HepG2 (cell line): Measurements from ENCODE around the gene FAM163B. TPM values are rescaled to one million over a fixed set of nuclear protein-coding genes. Genes with fewer than 3 reads are reported as not detected.

Source experiments
- PAXIP1 ChIP-seq: sonication (generic); formaldehyde crosslinking; conservative IDR thresholded peaks from 2 replicates; pipeline ENCODE4 v1.4.0; 2020; ENCODE audit warnings: mild to moderate bottlenecking, missing genetic modification reagents, moderate library complexity
- POLR2G ChIP-seq: fragments of 200-400 bp; formaldehyde crosslinking; IDR thresholded peaks from 2 replicates; pipeline ENCODE4 v1.6.1; 2018; ENCODE audit warnings: mild to moderate bottlenecking, low read depth, low read length, moderate library complexity
- RNF2 ChIP-seq: fragments of 450-650 bp; conservative IDR thresholded peaks from 2 replicates; pipeline ENCODE4 v1.6.1; 2016; ENCODE audit warnings: low read depth
- XBP1 ChIP-seq: sonication (generic); formaldehyde crosslinking; IDR thresholded peaks from 2 replicates; pipeline ENCODE4 v1.5.0; 2020; ENCODE audit warnings: missing genetic modification reagents
- YY1 ChIP-seq: IDR thresholded peaks from 2 replicates; pipeline ENCODE4 v1.6.1; 2011; ENCODE audit warnings: low read length, low read depth, moderate library complexity, mild to moderate bottlenecking; ENCODE audit not compliant: insufficient read depth, insufficient replicate concordance
- ZMAT3 ChIP-seq: sonication (generic); formaldehyde crosslinking; conservative IDR thresholded peaks from 2 replicates; pipeline ENCODE4 v1.7.0; 2021; ENCODE audit warnings: missing genetic modification reagents
- ZNF335 ChIP-seq: sonication (generic); formaldehyde crosslinking; IDR thresholded peaks from 2 replicates; pipeline ENCODE4 v1.4.0; 2020; ENCODE audit warnings: missing genetic modification reagents
- ZNF691 ChIP-seq: sonication (generic); formaldehyde crosslinking; IDR thresholded peaks from 2 replicates; pipeline ENCODE4 v1.4.0; 2020; ENCODE audit warnings: missing genetic modification reagents, low read depth, mild to moderate bottlenecking, borderline replicate concordance
- polyA plus RNA-seq, 8 experiments: library from polyadenylated mRNA; depleted of rRNA in 3 of 8; stranded (reverse) in 7 of 8; unstranded in 1 of 8; fragments of >200 nt; fragmentation: Illumina TruSeq in 4 of 8; extraction: Trizol in 4 of 8; gene quantifications; 2 replicates each; pipeline versions ENCODE4 v1.2.1 to v1.2.3, GENCODE V29; 2011 to 2016; ENCODE audit warnings: low read depth in 4 of 8, missing spikeins in 1 of 8, mixed read lengths in 1 of 8; ENCODE audit not compliant: insufficient read depth in 1 of 8
- total RNA-seq, 5 experiments: library from RNA; depleted of rRNA; stranded (reverse); fragments of >200 nt; fragmentation: Illumina TruSeq; extraction: Trizol; gene quantifications; 2 replicates each; pipeline ENCODE4 v1.2.3, GENCODE V29; 2016; ENCODE audit warnings: low read depth in 1 of 5
- TF ChIP-seq, protein P1 (sequence below): sonication (generic); formaldehyde crosslinking; IDR thresholded peaks from 2 replicates; pipeline ENCODE4 v1.8.0; 2022; ENCODE audit warnings: missing genetic modification reagents, mild to moderate bottlenecking, inconsistent platforms, borderline replicate concordance
- TF ChIP-seq, protein P2 (sequence below): sonication (generic); formaldehyde crosslinking; IDR thresholded peaks from 2 replicates; pipeline ENCODE4 v1.5.0; 2020; ENCODE audit warnings: missing genetic modification reagents
- TF ChIP-seq, protein P3 (sequence below), 2 experiments: fragments of 450-650 bp in 1 of 2; sonication (generic) in 1 of 2; formaldehyde crosslinking in 1 of 2; IDR thresholded peaks; 2 replicates each; pipeline versions ENCODE4 v1.6.1 to v1.8.0; 2016 to 2022; ENCODE audit warnings: antibody characterized with exemption in 1 of 2, mild to moderate bottlenecking in 1 of 2, missing genetic modification reagents in 1 of 2

Gene FAM163B
- total and polyA plus RNA-seq, 2 of the 13 experiments (the other 11 are each of a cell fraction or from before 2014, with no cell fraction given) = not detected

DNA sequence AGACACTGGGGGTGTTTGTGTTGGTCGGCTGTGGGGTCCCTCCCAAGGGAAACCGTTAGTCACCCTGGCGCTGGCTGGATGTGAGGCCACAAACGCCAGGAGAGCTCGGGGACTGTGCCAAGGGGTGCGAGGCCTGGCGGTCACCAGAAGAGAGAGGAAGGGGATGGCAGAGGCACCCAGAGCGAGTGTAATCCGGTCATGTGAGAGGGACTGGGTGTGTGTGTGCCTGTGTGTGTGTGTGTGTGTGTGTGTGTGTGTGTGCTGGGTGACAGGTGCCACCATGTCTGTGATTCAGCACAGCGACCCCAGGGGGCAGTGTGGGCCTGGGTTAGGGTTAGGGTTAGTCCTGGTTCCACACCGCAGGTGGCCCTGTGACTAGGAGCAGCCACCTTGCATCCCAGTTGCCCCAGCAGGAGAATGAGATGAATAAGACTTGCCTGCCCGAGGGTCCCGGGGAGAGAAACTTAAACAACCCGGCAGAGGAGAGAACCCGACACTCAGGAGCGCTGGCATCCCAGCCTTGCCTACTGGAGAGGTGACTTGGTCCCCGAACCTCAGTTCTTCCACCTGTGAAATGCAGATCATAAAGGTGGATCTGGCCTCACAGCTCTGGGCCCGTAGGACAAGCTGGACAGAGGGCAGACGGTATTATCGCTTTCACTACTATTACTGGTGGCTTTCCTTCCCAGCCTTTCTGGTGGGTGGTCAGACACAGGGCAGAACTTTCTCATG is 76.1 kb downstream of the FAM163B start (continued):
- TF ChIP-seq POLR2G (no peak), ZNF691 (CRISPR knock-in tag) (peak; percentile 88), RNF2 (no peak), PAXIP1 (CRISPR knock-in tag) (0 out of 2 replicates have a peak, but pooled peaks have one; percentile 31), ZNF335 (CRISPR knock-in tag) (no peak), YY1 (peak; percentile 69), XBP1 (no peak), ZMAT3 (no peak)
- TF ChIP-seq, protein P1, sequence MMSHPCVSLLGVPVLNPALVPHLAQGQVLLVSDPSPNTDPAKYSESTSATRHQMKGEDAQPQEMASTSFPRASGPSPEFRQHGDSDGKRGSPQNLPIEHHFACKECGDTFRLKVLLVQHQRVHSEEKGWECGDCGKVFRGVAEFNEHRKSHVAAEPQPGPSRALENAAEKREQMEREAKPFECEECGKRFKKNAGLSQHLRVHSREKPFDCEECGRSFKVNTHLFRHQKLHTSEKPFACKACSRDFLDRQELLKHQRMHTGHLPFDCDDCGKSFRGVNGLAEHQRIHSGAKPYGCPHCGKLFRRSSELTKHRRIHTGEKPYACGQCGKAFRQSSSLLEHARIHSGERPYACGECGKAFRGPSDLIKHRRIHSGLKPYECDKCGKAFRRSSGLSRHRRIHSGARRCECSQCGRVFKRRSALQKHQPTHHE = no peak
- TF ChIP-seq, protein P2, sequence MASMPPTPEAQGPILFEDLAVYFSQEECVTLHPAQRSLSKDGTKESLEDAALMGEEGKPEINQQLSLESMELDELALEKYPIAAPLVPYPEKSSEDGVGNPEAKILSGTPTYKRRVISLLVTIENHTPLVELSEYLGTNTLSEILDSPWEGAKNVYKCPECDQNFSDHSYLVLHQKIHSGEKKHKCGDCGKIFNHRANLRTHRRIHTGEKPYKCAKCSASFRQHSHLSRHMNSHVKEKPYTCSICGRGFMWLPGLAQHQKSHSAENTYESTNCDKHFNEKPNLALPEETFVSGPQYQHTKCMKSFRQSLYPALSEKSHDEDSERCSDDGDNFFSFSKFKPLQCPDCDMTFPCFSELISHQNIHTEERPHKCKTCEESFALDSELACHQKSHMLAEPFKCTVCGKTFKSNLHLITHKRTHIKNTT (CRISPR knock-in tag) = no peak
- TF ChIP-seq, protein P3, sequence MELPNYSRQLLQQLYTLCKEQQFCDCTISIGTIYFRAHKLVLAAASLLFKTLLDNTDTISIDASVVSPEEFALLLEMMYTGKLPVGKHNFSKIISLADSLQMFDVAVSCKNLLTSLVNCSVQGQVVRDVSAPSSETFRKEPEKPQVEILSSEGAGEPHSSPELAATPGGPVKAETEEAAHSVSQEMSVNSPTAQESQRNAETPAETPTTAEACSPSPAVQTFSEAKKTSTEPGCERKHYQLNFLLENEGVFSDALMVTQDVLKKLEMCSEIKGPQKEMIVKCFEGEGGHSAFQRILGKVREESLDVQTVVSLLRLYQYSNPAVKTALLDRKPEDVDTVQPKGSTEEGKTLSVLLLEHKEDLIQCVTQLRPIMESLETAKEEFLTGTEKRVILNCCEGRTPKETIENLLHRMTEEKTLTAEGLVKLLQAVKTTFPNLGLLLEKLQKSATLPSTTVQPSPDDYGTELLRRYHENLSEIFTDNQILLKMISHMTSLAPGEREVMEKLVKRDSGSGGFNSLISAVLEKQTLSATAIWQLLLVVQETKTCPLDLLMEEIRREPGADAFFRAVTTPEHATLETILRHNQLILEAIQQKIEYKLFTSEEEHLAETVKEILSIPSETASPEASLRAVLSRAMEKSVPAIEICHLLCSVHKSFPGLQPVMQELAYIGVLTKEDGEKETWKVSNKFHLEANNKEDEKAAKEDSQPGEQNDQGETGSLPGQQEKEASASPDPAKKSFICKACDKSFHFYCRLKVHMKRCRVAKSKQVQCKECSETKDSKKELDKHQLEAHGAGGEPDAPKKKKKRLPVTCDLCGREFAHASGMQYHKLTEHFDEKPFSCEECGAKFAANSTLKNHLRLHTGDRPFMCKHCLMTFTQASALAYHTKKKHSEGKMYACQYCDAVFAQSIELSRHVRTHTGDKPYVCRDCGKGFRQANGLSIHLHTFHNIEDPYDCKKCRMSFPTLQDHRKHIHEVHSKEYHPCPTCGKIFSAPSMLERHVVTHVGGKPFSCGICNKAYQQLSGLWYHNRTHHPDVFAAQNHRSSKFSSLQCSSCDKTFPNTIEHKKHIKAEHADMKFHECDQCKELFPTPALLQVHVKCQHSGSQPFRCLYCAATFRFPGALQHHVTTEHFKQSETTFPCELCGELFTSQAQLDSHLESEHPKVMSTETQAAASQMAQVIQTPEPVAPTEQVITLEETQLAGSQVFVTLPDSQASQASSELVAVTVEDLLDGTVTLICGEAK (IDR thresholded peaks at IDR 0.05) = no peak
- TF ChIP-seq, protein P3 (CRISPR knock-in tag; IDR thresholded peaks at IDR 0.05) = no peak
